IMR-90 (cell line): Measurements from ENCODE around the gene CDC73. TPM values are rescaled to one million over a fixed set of nuclear protein-coding genes. Genes with fewer than 3 reads are reported as not detected.

Source experiments
- ATAC-seq: fragments of 200-7000 bp; cut with Tn5 transposase; 2 replicates; pipeline ENCODE4 v1.9.1; 2020; ENCODE audit warnings: low read depth, mild to moderate bottlenecking, moderate library complexity
- BruUV-seq: library from RNA; stranded (reverse); fragments of 400-500 nt; replicated peaks from 2 replicates; lab custom pipeline; 2021; lab: Mats Ljungman, UMichigan
- CTCF ChIA-PET: fragments of 300-600 bp; formaldehyde crosslinking; extraction: SDS; loops from one replicate; lab custom pipeline; 2021; ENCODE audit warnings: antibody characterized with exemption; lab: Yijun Ruan, JAX
- POLR2A ChIA-PET: fragments of 300-600 bp; sonication (Branson Sonifier 250); formaldehyde crosslinking; loops from one replicate; lab custom pipeline; 2022; ENCODE audit warnings: antibody characterized with exemption; ENCODE audit not compliant: unreplicated experiment; lab: Charles Lee
- DNase-seq: peaks from one replicate; pipeline ENCODE4 v3.0.0; 2013
- H2AFZ ChIP-seq: replicated peaks from 2 replicates; pipeline ENCODE3; 2013; ENCODE audit warnings: low read length, mild to moderate bottlenecking; ENCODE audit not compliant: poor library complexity
- H2AK5ac ChIP-seq: 2 replicates; pipeline ENCODE4 v1.6.1; 2013; ENCODE audit warnings: low read depth, low read length, inconsistent platforms
- H2AK9ac ChIP-seq: replicated peaks from 2 replicates; pipeline ENCODE3; 2013; ENCODE audit warnings: mild to moderate bottlenecking, low read depth, low read length, moderate library complexity; ENCODE audit not compliant: poor library complexity
- H2BK120ac ChIP-seq: 2 replicates; pipeline ENCODE4 v1.6.1; 2013; ENCODE audit warnings: low read depth, low read length, inconsistent platforms
- H2BK15ac ChIP-seq: 3 replicates; pipeline ENCODE4 v1.6.1; 2013; ENCODE audit warnings: low read depth, low read length, inconsistent platforms
- H2BK20ac ChIP-seq: 2 replicates; pipeline ENCODE4 v1.6.1; 2013; ENCODE audit warnings: low read depth, mild to moderate bottlenecking, inconsistent platforms, low read length, moderate library complexity
- H2BK5ac ChIP-seq: 2 replicates; pipeline ENCODE4 v1.6.1; 2013; ENCODE audit warnings: mild to moderate bottlenecking, low read depth, low read length, inconsistent platforms; ENCODE audit not compliant: poor library complexity, severe bottlenecking
- H3K14ac ChIP-seq: replicated peaks from 2 replicates; pipeline ENCODE4 v1.6.1; 2013; ENCODE audit warnings: low read depth, low read length, inconsistent platforms
- H3K18ac ChIP-seq: 2 replicates; pipeline ENCODE4 v1.6.1; 2013; ENCODE audit warnings: low read depth, low read length, control low read depth
- H3K23ac ChIP-seq: 2 replicates; pipeline ENCODE4 v1.6.1; 2013; ENCODE audit warnings: low read depth, low read length, inconsistent platforms
- H3K27ac ChIP-seq: 2 replicates; pipeline ENCODE4 v1.5.1; 2013; ENCODE audit warnings: mild to moderate bottlenecking, control low read depth, low read length; ENCODE audit not compliant: insufficient read depth
- H3K27me3 ChIP-seq: 2 replicates; pipeline ENCODE4 v1.6.1; 2013; ENCODE audit warnings: low read length; ENCODE audit not compliant: control insufficient read depth, insufficient read depth
- H3K36me3 ChIP-seq: 2 replicates; pipeline ENCODE4 v1.6.1; 2013; ENCODE audit warnings: low read length, mixed read lengths; ENCODE audit not compliant: control insufficient read depth, insufficient read depth
- H3K4ac ChIP-seq: 2 replicates; pipeline ENCODE4 v1.6.1; 2013; ENCODE audit warnings: low read depth, low read length, inconsistent platforms
- H3K4me1 ChIP-seq: 2 replicates; pipeline ENCODE4 v1.6.1; 2013; ENCODE audit warnings: low read length, mixed read lengths; ENCODE audit not compliant: control insufficient read depth, insufficient read depth
- H3K4me2 ChIP-seq: 2 replicates; pipeline ENCODE4 v1.6.1; 2013; ENCODE audit warnings: low read depth, mild to moderate bottlenecking, control low read depth, low read length, moderate library complexity
- H3K4me3 ChIP-seq: 2 replicates; pipeline ENCODE4 v1.5.1; 2013; ENCODE audit warnings: low read depth, mild to moderate bottlenecking, control low read depth, low read length, moderate library complexity; ENCODE audit not compliant: insufficient read depth
- H3K56ac ChIP-seq: 2 replicates; pipeline ENCODE4 v1.6.1; 2013; ENCODE audit warnings: low read length, inconsistent platforms; ENCODE audit not compliant: insufficient read depth; ENCODE audit errors: extremely low read depth
- H3K79me1 ChIP-seq, 2 experiments: 2 replicates each; pipeline ENCODE4 v1.6.1; 2013; ENCODE audit warnings: low read length in 2 of 2, inconsistent platforms in 1 of 2, low read depth in 1 of 2
- H3K9ac ChIP-seq: 2 replicates; pipeline ENCODE4 v1.6.1; 2013; ENCODE audit warnings: low read depth, low read length, control low read depth
- H3K9me1 ChIP-seq: 2 replicates; pipeline ENCODE4 v1.6.1; 2013; ENCODE audit warnings: low read length, inconsistent platforms; ENCODE audit not compliant: insufficient read depth
- H3K9me3 ChIP-seq: 2 replicates; pipeline ENCODE4 v1.6.1; 2013; ENCODE audit warnings: low read length; ENCODE audit not compliant: control insufficient read depth, insufficient read depth
- H4K20me1 ChIP-seq: 2 replicates; pipeline ENCODE4 v1.6.1; 2013; ENCODE audit warnings: low read length, inconsistent platforms; ENCODE audit not compliant: insufficient read depth
- H4K5ac ChIP-seq: 2 replicates; pipeline ENCODE4 v1.6.1; 2013; ENCODE audit warnings: mild to moderate bottlenecking, low read depth, low read length, control low read depth
- H4K8ac ChIP-seq, 2 experiments: 2 replicates each; pipeline ENCODE4 v1.6.1; 2013; ENCODE audit warnings: low read depth in 2 of 2, low read length in 2 of 2, control low read depth in 1 of 2, inconsistent platforms in 1 of 2
- H4K91ac ChIP-seq: 2 replicates; pipeline ENCODE4 v1.6.1; 2013; ENCODE audit warnings: low read depth, low read length, inconsistent platforms; ENCODE audit not compliant: insufficient read depth
- POLR2A ChIP-seq: IDR thresholded peaks from 2 replicates; pipeline ENCODE4 v1.6.1; 2012; ENCODE audit warnings: mild to moderate bottlenecking, low read depth, low read length
- WGBS, 2 experiments: methylation state at CpG; one replicate each; pipeline versions ENCODE4 v1.1.5 to v1.1.7; 2013; ENCODE audit warnings: missing lambda C conversion rate in 2 of 2; ENCODE audit not compliant: insufficient read length in 1 of 2; ENCODE audit errors: extremely low coverage in 2 of 2; 5-methylcytosine and 5-hydroxymethylcytosine counted together
- dilution Hi-C: fragments of 300-500 bp; cut with HindIII; formaldehyde crosslinking; loops from one replicate; pipeline ENCODE4 v1.14.3; 2018; ENCODE audit warnings: low sequenced_read_pairs; ENCODE audit not compliant: unreplicated experiment
- in situ Hi-C: fragments of 300-500 bp; cut with MboI; formaldehyde crosslinking; loops from 3 replicates; pipeline ENCODE4 v1.14.3; 2019; ENCODE audit warnings: low sequenced_read_pairs, inconsistent platforms, mixed read lengths
- intact Hi-C: fragments of 100-400 bp; cut with micrococcal nuclease; formaldehyde crosslinking; loops from 2 replicates; pipeline ENCODE4 v1.10.0; 2022
- polyA plus RNA-seq, 3 experiments: library from polyadenylated mRNA; depleted of rRNA; stranded (reverse); fragments of >200 nt; gene quantifications; 2 replicates each; pipeline ENCODE4 v1.2.3, GENCODE V29; 2012; ENCODE audit warnings: low replicate concordance in 1 of 3
- total RNA-seq: library from RNA; depleted of rRNA; stranded (reverse); fragments of >200 nt; gene quantifications from 2 replicates; pipeline ENCODE4 v1.2.3, GENCODE V29; 2012
- TF ChIP-seq, protein P1 (sequence below): conservative IDR thresholded peaks from 2 replicates; pipeline ENCODE4 v1.5.1; 2012; ENCODE audit warnings: mild to moderate bottlenecking, low read depth, low read length, improper control_type of control experiment

The CDC73 gene
- total and polyA plus RNA-seq, 2 of the 4 experiments (the other 2 are of a cell fraction) = 22.1 to 29.6 TPM

DNA sequence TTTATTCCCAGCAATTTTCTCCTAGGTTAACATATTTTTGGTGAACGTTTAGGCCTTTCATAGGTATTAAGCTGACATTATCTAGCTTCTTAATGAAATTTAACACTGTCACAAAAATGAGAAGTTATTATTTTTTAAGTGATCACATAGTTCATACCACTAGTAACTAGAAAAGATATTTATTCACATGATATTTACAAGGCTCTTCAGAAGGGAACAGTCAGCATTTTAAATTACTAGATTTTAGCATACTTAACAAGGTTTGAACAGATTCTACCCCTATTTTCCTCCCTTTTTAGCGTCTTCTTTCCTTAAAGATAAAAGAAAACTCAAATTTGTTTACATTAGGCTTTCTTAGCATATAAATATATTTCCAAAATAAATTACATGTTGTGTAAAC lies 130.1 kb downstream of the CDC73 start:
- H2AK9ac ChIP-seq = no peak overlapping the region
- intact Hi-C loops (no loop called here), in situ Hi-C loops (no loop called here), dilution Hi-C loops (no loop called here)
- no peak for TF ChIP-seq POLR2A
- TF ChIP-seq, protein P1, sequence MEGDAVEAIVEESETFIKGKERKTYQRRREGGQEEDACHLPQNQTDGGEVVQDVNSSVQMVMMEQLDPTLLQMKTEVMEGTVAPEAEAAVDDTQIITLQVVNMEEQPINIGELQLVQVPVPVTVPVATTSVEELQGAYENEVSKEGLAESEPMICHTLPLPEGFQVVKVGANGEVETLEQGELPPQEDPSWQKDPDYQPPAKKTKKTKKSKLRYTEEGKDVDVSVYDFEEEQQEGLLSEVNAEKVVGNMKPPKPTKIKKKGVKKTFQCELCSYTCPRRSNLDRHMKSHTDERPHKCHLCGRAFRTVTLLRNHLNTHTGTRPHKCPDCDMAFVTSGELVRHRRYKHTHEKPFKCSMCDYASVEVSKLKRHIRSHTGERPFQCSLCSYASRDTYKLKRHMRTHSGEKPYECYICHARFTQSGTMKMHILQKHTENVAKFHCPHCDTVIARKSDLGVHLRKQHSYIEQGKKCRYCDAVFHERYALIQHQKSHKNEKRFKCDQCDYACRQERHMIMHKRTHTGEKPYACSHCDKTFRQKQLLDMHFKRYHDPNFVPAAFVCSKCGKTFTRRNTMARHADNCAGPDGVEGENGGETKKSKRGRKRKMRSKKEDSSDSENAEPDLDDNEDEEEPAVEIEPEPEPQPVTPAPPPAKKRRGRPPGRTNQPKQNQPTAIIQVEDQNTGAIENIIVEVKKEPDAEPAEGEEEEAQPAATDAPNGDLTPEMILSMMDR = no peak
- H3K79me1 ChIP-seq = peaks cover under 1 to 7% of the 10 kb centered on the region in 2 experiments; a peak in 1 of 4 replicates
- no peak overlapping the region for H3K18ac ChIP-seq
- peaks cover 5% of the 10 kb centered on the region for H3K9me3 ChIP-seq
- H3K4me3 ChIP-seq = no peak overlapping the region
- ChIA-PET POLR2A (no interaction called here), CTCF (no interaction called here)
- H3K9ac ChIP-seq = no peak overlapping the region
- no peaks in the 10 kb centered on the region for H3K9me1 ChIP-seq
- no CpG with 5 or more reads among the region's 2 CpGs for WGBS, 2 experiments
- H4K5ac ChIP-seq = no peak overlapping the region
- no peaks in the 10 kb centered on the region for H4K20me1 ChIP-seq
- no peak overlapping the region for H3K23ac ChIP-seq
- no peaks in the 10 kb centered on the region for H3K27me3 ChIP-seq
- no peak overlapping the region for H3K14ac ChIP-seq
- ATAC-seq (no peak), DNase-seq (no peak)
- H2BK120ac ChIP-seq = no peak overlapping the region
- no peak overlapping the region for H3K4ac ChIP-seq
- no peak overlapping the region for H2BK5ac ChIP-seq
- H3K4me1 ChIP-seq = no peaks in the 10 kb centered on the region
- no peak overlapping the region for H3K4me2 ChIP-seq
- no peak overlapping the region; the same call in 1 of the 2 replicates for H3K56ac ChIP-seq
- H2BK15ac ChIP-seq = no peak overlapping the region
- H3K27ac ChIP-seq = no peak overlapping the region
- H4K91ac ChIP-seq = no peak overlapping the region
- H2BK20ac ChIP-seq = no peak overlapping the region
- no peak overlapping the region for H2AFZ ChIP-seq
- no peak overlapping the region for H2AK5ac ChIP-seq
- no peak overlapping the region; a peak in 1 of 4 replicates for H4K8ac ChIP-seq
- H3K36me3 ChIP-seq = peaks cover 6% of the 10 kb centered on the region
- no TSS peak for BruUV-seq
